GM18909 (cell line): ENCODE results near the gene MACROD1.

Experiments
- ATAC-seq: cut with Tn5 transposase; IDR thresholded peaks from one replicate; pipeline ENCODE4 v1.9.1; 2021; ENCODE audit warnings: mild to moderate bottlenecking; ENCODE audit not compliant: unreplicated experiment, poor library complexity

The MACROD1 gene

GRCh38 chr11:64083398-64084080 is 82.4 kb downstream of the MACROD1 start:
- no peak for ATAC-seq

GRCh38 chr11:64081745-64082442 is 84.0 kb downstream of the MACROD1 start:
- ATAC-seq = no peak

GRCh38 chr11:64080390-64080789 is 85.5 kb downstream of the MACROD1 start:
- ATAC-seq = no peak

- ATAC-seq = no peak
Observed at GRCh38 chr11:64078905-64079304, 87.0 kb downstream of the MACROD1 start.

- no peak for ATAC-seq
Observed at GRCh38 chr11:64078284-64078683, 87.6 kb downstream of the MACROD1 start.

GRCh38 chr11:64077607-64078006 is 88.3 kb downstream of the MACROD1 start:
- no peak for ATAC-seq

GRCh38 chr11:64076758-64077157 is 89.2 kb downstream of the MACROD1 start:
- no peak for ATAC-seq

GRCh38 chr11:64074239-64074638 is 91.7 kb downstream of the MACROD1 start:
- no peak for ATAC-seq

- no peak for ATAC-seq
Observed at GRCh38 chr11:64073542-64073941, 92.4 kb downstream of the MACROD1 start.

GRCh38 chr11:64072871-64073270 is 93.0 kb downstream of the MACROD1 start:
- no peak for ATAC-seq

GRCh38 chr11:64072403-64072802 is 93.5 kb downstream of the MACROD1 start:
- no peak for ATAC-seq

- ATAC-seq = no peak
Observed at GRCh38 chr11:64071849-64072248, 94.1 kb downstream of the MACROD1 start.

GRCh38 chr11:64070314-64070681 is 95.6 kb downstream of the MACROD1 start:
- ATAC-seq = no peak

- no peak for ATAC-seq
Observed at GRCh38 chr11:64069401-64070313, 96.3 kb downstream of the MACROD1 start.

GRCh38 chr11:64068705-64069400 is 97.1 kb downstream of the MACROD1 start:
- no peak for ATAC-seq

GRCh38 chr11:64067230-64067993 is 98.5 kb downstream of the MACROD1 start:
- ATAC-seq = no peak

GRCh38 chr11:64065712-64066111 is 100.2 kb downstream of the MACROD1 start:
- ATAC-seq = no peak

- no peak for ATAC-seq
Observed at GRCh38 chr11:64065141-64065465, 100.8 kb downstream of the MACROD1 start.

GRCh38 chr11:64064374-64065140 is 101.4 kb downstream of the MACROD1 start:
- ATAC-seq = no peak
